ENCODE measurements around the gene CASP8AP2.
"Not testable (repeated sequence)": the region's sequence is repeated elsewhere in the genome, so short reads cannot be mapped to it uniquely, and the experiment has no call there.

Gene CASP8AP2

DNA sequence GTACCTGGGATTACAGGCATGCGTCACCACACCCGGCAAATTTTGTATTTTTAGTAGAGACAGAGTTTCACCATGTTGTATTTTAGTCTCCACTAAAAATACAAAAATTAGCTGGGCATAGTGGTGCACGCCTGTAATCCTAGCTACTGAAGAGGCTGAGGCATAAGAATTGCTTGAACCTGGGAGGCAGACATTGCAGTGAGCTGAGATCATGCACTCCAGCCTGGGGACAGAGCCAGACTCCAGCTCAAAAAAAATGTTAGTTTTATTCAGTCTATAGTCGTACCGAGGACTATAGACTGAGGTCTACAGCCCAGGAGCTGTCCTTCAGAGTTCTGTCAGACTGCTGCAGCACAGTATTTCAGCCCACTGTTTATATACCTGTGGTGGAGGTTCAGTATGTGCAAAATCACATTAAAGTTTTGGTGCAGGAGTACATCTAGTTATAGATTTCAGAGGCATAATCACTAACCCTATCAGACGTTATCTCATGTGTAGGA, 3.6 kb upstream of the CASP8AP2 start:
- no peak for DNase-seq

DNA sequence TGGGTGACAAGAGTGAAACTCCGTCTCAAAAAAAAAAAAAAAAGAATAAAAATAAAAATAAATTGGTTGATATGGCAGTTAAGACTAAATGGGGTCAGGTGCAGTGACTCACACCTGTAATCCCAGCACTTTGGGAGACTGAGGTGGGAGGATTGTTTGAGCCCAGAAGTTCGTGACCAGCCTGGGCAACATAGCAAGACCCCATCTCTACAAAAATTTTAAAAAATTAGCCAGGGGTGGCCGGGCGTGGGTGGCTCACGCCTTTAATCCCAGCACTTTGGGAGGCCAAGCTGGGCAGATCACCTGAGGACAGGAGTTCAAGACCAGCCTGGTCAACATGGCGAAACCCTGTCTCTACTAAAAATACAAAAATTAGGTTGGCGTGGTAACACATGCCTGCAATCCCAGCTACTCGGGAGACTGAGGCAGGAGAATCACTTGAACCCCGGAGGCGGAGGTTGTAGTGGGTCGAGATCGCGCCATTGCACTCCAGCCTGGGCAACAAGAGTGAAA, 1.1 kb upstream of the CASP8AP2 start:
- not testable (repeated sequence) for DNase-seq

DNA sequence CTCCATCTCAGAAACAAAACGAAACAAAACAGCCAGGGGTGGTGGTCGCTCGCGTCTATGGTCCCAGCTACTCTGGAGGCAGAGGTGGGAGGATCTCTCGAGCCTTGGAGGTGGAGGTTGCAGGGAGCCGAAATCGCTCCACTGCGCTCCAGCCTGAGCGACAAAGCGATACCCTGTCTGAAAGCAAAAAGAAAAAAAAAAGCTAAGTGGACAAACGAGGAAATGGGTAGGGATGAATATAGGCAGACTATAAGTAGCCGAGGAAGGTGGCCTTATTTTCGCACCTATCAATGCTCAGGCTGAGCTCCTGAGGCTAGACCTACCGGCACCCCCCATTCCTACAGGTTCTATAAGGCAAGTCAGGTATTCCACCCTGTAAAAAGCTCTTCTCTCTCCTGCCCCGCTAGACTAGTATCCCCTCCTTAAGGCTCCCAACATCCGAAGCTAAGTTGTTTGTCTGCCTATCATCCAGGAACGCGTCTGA, 650 bp upstream of the CASP8AP2 start:
- DNase-seq: peak; percentile 20

DNA sequence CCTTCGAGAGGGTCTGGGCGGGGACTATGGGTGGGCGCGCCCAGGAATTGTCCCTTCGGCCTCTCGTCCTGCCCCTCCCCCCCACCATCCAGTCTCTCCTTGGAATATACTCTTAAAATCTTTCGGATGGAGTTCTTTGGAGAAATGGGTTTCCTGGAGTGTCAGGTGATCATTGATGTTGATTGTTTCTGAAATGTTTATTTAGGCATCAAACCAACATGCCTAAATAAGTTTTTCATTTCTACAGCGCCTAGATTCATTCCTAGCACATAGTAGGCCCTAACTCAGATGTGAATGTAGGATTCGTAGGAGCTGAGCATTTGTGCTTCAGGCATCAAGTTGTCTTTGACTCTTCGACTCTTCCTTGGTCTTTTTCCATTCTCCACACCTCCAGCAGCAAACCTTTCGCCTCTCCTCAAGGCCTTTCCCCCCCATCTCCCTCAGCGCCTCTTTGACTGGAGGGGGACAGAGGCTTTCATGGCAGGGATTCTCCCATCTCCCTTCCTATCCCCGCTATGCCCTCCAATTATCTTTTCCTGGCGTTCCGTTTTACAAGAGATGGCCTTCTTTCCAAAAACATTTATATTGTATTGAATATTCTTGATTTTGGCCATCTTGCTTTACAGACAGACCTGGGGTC, 610 bp downstream of the CASP8AP2 start:
- no peak for DNase-seq

DNA sequence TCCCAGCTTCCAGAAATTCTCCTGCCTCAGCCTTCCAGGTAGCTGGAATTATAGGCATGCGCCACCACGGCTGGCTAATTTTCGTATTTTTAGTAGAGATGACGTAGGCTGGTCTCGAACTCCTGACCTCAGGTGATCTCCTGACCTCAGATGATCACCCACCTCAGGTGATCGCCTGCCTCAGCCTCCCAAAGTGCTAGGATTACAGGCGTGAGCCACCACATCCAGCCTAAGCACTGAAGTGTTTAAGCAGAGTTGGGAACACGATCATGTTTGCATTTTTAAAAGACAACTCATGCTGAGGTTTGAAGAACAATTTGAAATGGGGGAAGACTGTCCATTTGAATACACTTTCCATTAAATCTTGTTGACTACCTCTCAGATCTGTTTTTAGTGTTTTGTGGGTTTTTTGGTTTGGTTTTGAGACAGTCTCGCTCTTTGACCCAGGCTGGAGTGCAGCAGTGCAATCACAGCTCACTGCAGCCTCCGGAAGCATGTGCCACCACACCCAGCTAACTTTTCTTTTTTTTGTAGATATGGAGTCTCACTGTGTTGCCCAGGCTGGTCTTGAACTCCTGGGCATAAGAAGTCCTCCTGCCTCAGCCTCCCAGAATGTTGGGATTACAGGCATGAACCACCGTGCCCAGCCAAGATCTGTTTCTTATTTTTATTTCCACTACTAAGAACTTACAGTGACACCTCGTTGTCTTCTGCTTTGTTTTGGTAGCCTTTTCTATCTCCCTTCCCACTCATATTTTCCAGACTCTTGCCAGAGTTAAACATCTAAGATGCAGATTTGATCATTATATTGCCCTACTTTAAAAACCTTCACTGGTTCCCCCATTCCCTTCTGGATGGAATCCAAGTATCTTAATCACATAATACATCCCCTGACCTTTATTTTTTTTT, 5.5 kb downstream of the CASP8AP2 start:
- peak; percentile 89 for DNase-seq

DNA sequence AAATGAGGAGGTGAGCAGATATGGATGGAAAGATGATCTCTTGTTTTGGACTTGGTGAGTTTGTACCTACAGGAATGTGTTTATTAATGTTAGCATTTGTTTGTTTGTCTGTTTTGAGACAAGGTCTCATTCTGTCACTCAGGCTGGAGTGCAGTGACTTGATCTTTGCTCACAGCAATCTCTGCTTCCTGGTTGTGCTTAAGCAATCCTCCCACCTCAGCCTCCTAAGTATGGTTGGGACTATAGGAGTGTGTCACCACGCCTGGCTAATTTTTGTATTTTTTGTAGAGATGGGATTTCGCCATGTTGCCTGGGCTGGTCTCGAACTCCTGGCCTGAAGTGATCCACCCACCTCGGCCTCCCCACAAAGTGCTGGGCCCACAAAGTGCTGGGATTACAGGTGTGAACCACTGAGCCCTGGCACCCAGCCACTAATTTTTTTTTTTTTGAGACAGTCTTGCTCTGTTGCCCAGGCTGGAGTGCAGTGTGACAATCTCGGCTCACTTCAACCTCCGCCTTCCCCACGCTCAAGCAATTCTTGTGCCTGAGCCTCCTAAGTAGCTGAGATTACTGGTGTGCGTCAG, 7.1 kb downstream of the CASP8AP2 start:
- no peak for DNase-seq

DNA sequence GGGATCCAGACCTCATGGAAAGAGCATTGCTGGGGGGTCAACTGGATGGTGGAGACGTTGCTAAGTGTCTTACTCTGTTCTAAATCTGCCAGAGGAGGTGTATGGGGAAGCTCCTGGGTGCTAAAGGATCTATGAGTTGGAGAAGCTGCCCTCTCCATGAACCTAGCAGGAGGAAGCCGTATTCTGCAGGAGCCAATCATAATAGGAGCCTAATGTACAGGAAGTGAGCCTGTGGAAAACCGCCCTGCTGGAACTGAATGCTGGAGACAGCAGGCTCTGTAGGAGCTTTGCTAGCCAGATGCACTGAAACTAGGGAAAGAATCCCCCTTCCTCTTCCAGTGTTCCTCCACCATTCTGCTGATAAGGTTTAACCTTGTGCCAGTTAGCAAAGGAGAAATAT, 10.9 kb downstream of the CASP8AP2 start:
- no peak for DNase-seq

DNA sequence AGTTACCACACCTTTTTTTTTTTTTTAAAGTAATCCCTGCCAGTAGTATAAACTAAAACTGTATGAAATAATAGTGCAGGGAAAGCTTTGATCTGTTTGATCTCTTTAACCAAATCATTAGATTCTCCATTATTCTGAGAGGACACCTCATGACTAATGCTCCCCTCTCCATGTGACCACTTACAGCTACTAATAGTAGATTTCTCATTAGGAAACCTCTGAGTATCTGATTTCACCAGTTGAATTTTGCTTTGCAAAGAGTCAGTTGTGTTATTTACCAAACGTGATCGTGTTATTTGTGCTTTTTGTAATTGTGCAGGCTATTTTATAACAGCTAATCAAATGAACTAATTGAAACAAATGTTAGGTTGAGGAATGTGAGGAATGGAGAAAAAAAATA, 12.5 kb downstream of the CASP8AP2 start:
- DNase-seq: no peak

DNA sequence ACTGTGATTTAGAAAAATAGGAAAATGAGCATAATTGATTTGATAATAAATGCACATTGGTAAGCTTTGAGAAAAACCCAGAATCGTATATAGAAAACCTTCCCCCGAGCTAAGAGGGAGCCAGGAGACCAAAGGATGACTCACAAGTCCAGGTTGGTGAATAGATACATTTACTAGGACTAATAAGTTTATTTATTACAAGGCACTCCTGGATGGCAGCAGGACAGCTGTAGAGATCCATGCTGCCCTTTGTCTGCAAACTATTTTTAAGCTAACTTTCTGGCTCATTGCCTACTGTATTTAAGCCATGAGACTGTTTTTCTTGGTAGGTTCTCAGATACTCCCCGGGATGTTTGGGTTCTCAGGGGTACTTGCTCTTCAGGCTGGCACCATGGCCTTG, 13.4 kb downstream of the CASP8AP2 start:
- no peak for DNase-seq

DNA sequence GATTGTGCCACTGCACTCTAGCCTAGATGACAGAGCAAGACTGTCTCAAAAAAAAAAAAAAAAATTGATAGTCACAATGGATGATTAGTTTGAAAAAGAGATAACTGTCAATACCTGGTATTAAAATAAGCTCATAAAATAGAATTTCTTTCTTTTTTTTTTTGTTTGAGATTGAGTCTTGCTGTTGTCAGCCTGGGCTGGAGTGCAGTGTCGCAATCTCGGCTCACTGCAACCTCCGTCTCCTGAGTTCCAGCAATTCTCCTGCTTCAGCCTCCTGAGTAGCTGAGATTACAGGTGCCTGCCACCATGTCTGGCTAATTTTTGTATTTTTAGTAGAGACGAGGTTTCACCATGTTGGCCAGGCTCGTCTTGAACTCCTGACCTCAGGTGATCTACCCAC, 17.8 kb downstream of the CASP8AP2 start:
- not testable (repeated sequence) for DNase-seq

DNA sequence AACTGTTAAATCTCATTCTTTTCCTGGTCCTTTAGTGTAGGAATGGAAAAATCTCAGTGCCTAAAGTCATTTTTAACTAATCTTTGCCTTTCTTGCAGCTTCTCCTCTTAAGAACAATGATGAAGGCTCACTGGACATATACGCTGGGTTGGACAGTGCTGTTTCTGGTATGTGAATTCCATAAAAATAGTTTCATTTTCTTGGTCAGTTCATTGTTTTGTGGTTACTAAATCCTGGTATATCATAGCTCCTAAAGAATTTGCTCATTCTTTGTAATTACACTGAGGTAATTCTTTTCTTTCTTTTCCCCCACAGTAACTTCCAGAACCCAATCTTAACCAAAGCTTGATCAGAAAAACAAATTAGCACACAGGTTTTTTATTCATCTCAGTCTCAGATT, 23.4 kb downstream of the CASP8AP2 start:
- DNase-seq: no peak

DNA sequence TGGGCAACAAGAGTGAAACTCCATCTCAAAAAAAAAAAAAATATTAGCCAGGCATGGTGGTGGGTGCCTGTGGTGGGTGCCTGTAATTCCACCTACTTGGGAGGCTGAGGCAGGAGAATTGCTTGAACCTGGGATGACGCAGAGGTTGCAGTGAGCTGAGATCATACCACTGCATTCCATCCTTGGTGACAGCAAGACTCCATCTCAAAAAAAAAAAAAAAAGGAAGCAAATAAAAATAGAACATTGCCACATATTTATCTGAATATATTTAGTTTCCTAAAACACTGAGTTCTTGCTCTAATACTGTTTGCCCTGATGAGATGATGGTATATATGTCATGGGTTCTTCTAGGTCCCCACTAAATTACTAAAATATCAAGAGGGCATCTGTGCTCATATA, 28.4 kb downstream of the CASP8AP2 start:
- DNase-seq: no peak

DNA sequence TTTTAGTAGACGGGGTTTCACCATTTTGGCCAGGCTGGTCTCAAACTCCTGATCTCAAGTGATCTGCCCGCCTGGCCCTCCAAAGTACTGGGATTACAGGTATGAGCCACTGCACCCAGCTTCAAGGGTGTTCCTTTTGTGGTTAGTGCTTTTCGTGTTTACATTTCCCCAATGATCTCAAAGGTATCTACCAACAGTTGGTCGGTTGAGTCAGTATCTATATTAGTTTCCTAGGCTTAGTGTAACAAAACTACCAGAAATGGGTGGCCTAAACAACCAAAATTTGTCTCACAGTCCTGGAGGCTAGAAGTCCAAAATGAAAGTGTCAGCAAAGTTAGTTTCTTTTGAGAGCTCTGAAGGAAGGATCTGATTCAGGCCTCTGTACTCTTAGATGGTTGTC, 30.1 kb downstream of the CASP8AP2 start:
- DNase-seq: peak; percentile 78

DNA sequence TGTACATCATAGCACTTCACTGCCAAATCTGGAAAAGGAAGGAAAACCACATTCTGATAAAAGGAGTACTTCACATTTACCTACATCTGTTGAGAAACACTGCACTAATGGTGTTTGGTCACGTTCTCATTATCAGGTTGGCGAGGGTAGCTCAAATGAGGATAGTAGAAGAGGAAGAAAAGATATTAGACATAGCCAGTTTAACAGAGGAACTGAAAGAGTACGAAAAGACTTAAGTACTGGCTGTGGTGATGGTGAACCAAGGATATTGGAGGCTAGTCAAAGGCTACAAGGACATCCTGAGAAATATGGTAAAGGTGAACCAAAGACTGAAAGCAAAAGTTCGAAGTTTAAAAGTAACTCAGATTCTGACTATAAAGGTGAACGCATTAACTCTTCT, 32.6 kb downstream of the CASP8AP2 start:
- no peak for DNase-seq

DNA sequence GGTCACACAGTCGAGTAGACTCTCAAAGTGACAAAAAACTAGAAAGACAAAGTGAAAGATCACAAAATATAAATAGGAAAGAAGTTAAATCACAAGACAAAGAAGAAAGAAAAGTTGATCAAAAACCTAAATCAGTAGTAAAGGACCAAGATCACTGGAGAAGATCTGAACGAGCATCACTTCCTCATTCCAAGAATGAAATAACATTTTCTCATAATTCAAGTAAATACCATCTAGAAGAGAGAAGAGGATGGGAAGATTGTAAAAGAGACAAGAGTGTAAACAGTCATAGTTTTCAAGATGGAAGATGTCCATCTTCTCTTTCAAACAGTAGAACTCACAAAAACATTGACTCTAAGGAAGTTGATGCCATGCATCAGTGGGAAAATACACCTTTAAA, 33.0 kb downstream of the CASP8AP2 start:
- DNase-seq: no peak

DNA sequence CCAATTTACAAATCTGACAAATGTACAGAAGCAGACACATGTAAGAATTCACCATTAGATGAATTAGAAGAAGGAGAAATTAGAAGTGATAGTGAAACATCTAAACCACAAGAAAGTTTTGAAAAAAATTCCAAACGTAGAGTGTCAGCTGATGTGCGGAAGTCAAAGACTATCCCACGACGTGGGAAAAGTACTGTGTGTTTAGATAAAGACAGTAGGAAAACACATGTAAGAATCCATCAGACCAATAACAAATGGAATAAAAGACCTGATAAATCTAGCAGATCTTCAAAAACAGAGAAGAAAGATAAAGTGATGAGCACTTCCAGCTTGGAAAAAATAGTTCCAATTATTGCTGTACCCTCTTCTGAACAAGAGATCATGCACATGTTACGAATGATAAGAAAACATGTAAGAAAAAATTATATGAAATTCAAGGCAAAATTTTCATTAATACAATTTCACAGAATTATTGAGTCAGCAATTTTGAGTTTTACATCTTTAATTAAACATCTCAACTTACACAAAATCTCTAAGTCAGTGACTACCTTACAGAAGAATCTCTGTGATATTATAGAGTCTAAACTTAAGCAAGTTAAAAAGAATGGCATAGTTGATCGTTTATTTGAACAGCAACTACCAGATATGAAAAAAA, 36.5 kb downstream of the CASP8AP2 start:
- DNase-seq: no peak

DNA sequence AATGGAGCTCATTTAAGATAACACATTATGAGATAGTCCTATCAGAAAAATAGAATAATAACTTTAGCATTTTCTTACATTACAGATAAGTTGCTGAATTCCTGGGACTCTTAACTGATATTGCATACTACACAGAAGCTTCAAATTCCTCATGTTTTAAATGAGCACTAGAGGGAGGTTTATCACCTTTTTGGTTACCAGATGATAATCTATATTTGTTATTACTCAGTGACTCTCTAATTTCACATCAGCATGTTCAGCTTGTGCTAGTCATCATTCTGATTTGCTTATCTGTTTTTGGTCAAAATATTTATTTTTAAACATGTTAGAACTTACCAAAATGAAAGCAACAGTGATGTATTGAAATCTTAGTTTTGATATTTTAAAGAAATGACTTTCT, 44.0 kb downstream of the CASP8AP2 start:
- peak; percentile 21 for DNase-seq

DNA sequence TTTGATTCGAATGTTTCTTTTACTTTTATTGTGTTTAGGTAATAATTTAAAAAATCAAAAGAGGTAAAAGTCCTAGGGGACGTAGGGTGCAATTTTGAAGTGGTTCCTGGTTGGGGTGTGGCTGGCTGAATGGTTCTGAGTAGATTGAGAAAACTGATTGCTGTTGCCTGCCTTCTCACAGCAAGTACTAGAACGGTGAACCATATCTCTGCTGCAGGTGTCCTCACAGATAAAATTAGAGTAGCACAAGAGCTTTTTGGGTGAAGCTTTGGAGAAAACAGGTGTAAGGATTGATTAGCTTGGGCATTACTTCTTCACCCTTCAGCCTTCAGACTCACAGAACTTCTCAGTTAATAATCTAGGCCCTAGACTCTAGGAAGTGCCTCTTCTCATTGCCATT, 44.8 kb downstream of the CASP8AP2 start:
- no peak for DNase-seq

DNA sequence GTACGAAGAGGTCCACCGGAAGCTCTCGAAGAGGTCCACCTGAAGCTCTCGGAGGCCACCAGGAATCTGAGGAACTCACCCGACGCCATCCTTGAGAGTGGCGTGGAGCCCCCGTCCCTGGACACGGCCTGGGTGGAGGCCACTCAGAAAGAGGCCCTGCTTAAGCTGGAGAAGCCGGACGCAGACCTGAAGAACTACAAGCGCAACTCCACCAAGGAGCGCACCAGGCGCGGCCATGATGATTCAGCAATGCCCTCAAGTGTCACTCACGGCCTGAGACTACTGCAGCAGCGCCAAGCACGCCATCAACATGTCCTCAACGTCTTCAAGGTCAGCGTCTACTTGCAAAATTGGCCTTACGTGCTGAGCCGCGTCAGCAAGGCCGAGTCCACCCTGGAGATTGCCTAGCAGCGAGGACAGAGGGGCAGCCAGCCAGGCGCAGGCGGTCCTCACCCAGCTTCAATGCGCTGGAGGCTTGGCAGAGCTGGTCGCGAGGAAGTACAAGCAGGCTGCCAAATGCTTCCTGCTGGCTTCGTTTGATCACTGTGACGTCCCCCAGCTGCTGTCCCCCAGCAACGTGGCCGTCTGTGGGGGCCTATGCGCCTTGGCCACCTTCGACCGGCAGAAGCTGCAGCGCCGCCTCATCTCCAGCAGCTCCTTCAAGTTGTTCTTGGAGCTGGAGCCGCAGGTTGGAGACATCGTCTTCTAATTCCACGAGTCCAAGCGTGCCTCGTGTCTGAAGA, 56.9 kb downstream of the CASP8AP2 start:
- no peak for DNase-seq

DNA sequence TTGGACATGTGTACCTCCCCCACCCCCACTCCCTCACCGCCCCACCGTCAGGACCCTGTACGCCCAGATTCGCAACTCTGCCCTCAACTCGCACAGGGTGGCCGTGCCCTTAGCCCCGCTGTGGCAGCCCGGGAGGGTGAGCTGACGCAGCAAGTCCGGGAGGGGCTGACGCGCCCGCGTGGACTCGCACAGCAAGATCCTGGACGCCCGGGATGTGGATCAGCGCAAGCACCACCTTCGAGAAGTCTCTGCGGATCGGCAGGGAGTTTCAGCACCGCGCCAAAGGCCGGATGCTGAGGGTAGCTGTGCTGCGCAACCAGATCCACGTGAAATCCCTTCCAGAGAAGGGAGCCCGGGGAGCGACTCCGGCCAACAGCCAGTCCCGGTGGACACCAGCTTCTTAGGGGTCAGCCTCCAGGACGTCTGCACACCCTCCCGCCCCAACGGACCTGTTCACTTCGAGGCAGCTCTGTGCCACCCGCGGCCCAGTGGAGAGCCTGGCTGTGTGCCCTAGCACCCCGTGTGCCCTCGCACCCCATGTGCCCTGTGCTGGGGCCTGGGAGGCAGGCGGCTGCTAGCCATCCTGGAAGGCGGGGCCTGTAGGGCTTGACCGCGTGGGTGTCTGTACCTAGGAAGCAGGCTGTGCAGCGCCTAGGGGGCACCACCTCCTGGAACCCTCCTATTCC, 57.9 kb downstream of the CASP8AP2 start:
- peak; percentile 17 for DNase-seq

DNA sequence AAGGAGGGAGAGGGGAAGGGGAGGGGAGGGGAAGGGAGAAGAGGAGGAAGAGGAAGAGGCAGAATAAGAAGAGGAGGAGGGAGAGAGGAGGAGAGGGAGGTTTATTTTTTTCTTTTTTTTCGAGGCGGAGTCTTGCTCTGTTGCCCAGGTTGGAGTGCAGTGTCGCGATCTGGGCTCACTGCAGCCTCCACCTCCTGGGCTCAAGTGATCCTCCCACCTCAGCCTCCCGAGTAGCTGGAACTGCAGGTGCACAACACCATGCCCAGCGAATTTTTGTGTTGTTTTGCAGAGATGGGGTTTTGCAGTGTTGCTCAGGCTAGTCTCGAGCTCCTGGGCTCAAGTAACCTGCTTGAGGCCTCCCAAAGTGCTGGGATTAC, 58.4 kb downstream of the CASP8AP2 start:
- no peak for DNase-seq

DNA sequence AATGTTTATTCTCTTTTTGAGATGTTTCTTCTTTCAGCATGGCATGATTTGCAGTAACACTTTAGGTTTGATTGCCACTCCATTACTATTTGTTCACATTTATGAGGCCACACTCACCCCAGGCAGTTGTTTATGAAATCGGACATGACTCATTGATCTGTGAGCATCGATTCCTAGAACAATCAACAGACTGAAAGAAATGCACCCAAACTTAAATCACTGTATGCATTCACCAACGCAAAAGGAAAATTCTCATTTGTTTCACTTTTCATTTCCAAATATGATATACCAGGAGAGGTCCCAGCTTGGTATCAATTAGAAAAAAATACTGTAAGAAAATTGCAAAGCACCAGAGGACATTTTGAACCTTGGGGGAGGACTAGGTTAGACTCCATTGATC, 59.2 kb downstream of the CASP8AP2 start:
- DNase-seq: peak; percentile 70

Data from activated CD4-positive, alpha-beta T cell treated with anti-CD3 and anti-CD28 coated beads, Interleukin-2, Interleukin-6, amounts not matched to agents 100 ng/mL and 50 ng/mL, durations not matched to agents 16 hours and 8 hours (primary cell).